Activated T-helper 9 cell treated with anti-CD3 and anti-CD28 coated beads, Interleukin-2, amount 50 U/mL, for 16 hours (primary cell): ENCODE results near the gene TIGD6.
"Not testable (repeated sequence)": the region's sequence is repeated elsewhere in the genome, so short reads cannot be mapped to it uniquely, and the experiment has no call there.

Experiments used
- DNase-seq: peaks from one replicate; pipeline ENCODE4 v3.0.0-alpha.2; 2020; ENCODE audit warnings: low read depth

The TIGD6 gene

DNA sequence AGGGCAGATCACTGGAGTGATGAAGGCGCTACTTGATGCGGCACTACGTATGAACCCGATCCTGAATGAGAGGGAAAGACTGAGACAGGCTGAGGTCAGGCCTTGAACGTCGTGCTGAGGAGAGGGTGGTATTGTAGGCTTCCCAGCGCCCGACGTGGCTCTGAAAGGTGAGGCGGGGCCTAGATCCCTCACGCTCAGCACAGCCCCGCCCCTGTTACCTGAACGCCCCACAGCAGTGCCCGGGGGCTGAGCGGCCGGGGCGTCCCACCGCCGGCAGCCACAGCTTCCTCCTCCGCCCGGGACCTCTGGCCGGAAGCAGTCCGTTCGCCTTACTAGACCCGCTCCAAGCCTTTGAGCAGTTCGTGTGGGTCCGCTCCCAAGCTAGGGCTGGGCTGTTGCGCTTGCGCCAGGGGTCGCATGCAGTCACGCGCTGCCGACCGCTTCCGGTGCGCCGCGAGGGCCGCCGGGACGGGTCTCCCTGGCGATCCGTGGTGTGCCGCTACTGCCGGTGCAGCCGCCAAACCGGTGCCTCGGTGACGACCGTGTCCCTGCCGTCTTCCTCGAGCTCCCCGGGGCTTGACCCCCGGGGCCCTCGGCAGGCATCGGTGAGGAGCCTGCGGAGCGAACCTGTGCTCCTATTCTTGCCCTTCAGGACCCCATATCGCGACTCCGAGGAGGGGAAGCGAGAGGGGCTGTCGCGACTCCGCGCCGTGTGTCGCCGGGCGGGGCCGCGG lies at the start of gene TIGD6, which contains the start of gene HMGXB3:
TIGD6 (minus strand) TSS at position 399 of the 734 bp plus-strand sequence. CDS start 4,306 bp downstream, outside the sequence.
HMGXB3 (plus strand) TSS at position 484 of the 734 bp plus-strand sequence. CDS start 4,114 bp downstream, outside the sequence.
- peak; percentile 81 for DNase-seq

DNA sequence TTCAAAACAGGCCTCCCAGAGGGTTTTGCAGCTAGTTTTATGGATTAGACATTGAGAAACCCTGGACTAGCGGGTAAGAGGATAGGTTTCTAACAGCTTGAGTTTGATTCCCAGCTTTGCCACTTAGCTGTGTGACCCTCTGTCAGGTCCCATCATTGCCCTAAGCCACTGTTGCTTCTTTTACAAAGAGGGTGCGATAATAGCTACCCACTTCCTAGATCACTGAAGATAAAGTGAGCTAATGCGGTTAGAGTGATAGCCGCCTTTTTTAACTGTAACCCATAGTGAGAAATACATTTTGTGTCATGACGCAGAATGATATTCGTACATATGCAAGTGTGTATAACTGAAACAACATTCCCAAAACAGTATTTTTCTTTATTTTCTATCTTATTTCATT lies 45.6 kb upstream of the TIGD6 start:
- DNase-seq, result no peak

DNA sequence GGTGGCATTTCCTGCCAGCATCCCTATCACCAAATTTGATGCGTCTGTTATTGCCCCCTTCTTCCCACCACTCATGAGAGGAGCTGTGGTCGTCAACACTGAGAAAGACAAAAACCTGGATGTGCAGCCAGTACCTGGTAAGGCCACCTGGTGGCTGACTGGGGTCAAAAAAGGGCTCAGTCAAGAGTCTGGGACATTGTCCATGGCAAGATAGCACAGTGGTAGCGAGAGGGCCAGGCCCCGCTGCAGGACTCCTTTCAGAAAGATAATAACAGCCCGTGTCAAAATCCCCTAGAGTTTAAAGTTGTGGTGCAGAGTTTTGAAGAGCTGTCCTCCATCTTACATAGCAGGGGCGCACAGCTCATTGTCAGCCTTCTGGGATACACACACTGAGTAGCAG lies 45.1 kb upstream of the TIGD6 start:
- no peak for DNase-seq

DNA sequence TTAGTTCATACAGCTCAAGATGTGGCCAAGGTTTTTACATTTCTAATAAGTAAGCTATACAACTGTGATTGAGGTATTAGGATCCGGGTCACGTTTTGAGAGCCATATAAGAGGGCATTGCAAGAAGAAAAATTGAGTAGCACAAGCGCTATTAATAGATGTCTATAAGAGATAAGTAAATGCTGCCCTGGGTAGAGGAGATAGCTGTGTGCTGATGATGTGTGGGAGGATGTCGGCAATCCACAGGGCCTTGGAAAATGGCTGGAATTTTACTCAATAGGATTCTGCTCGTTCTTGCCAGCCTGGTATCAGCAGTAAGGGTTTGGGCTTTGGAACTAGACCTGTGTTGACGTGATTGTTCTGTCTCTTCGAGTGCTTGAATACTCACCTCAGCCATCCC lies 44.3 kb upstream of the TIGD6 start:
- no peak for DNase-seq

- no peak for DNase-seq
Observed at GRCh38 chr5:150044329-150044681, 43.9 kb upstream of the TIGD6 start.

- DNase-seq, result no peak
Observed at GRCh38 chr5:150043657-150044328, 43.3 kb upstream of the TIGD6 start.

DNA sequence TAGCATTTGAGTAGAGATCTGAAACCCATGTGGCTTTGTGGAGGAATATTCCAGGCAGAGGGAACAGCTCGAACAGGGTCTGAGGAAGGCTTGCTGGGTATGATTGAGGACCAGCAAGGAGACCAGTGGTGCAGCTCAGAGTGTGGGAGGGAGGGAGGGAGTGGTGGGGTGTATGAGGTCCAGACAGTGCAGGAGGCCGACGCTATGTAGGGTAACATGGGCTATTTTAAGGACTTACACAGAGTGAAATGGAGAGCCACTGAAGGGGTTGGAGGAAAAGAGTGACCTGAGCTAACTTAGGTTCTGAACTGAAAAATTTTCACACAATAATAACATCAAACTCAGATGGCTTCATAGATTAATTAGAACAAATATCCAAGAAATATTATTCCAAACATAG lies 42.0 kb upstream of the TIGD6 start:
- no peak for DNase-seq

- no peak for DNase-seq
Observed at GRCh38 chr5:150038547-150038946, 38.1 kb upstream of the TIGD6 start.

DNA sequence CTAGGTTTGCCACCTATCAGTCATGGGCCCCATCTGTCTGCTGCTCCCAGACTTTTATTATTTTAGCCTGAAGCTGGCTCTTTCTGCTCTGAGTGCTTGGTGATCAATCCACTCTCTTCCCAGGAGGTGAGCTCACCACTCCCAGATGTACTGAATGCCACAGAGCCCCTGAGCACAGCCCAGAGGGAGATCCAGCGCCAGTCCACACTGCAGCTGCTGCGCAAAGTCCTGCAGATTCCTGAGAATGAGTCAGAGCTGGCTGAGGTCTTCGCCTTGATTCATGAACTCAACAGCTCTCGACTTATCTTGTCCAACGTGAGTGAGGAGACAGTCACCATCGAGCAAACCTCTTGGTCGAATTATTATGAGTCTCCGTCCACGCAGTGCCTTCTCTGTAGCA lies 36.1 kb upstream of the TIGD6 start:
- no peak for DNase-seq

DNA sequence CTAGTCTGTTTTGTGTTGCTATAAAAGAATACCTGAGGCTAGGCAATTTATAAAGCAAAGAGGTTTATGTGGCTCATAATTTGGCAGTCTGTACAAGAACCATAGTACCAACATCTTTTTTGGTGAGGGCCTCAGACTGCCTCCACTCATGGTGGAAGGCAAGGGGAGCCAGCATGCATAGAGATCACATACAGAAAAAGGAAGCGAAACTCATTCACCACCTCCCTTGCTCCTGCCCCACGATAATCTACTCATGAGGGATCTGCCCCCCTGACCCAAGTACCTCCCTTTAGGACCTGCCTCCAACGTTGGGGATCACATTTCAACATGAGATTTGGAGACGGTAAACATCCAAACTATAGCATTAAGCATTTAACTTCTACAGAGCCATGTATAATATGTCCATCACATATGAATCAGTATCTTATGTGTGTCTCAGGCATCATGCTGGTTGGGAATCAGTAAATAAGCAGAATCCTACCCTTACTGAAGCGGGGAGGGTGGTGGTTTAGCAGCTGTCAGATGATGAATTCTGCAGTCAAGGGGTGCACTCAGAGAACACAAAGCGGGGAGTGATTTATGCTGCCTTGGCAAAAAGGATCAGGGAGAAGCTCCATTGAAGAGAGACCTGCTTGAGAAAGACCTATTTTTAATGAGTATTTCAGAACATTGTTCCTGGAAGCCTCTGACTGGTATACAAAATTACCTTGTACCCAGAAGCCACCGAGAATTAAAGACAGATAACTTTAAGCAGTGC lies 34.9 kb upstream of the TIGD6 start:
- no peak for DNase-seq

GRCh38 chr5:150034662-150035061 lies 34.2 kb upstream of the TIGD6 start:
- no peak for DNase-seq

- DNase-seq, result no peak
Observed at GRCh38 chr5:150033334-150033733, 32.9 kb upstream of the TIGD6 start.

GRCh38 chr5:150028047-150028446 lies 27.6 kb upstream of the TIGD6 start:
- not testable (repeated sequence) for DNase-seq

DNA sequence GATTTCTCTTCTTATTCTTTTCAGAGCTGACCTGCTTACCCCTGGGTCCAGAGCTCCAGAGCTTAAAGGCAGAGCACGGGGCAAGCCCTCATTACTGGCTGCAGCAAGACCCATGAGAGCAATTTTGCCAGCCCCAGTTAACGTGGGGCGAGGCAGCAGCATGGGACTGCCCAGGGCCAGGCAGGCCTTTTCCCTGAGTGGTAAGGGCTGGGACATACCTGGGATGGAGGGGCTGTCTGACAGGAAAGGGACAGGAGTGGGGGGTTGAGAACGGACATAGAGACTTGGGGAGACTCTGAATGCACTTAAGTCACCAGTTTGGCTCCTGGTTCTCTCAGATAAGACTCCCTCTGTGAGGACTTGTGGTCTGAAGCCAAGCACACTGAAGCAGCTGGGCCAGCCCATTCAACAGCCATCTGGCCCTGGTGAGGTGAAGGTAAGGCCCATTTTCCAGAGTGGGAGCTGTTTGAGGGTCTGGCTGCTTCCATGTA lies 26.3 kb upstream of the TIGD6 start:
- no peak for DNase-seq

DNA sequence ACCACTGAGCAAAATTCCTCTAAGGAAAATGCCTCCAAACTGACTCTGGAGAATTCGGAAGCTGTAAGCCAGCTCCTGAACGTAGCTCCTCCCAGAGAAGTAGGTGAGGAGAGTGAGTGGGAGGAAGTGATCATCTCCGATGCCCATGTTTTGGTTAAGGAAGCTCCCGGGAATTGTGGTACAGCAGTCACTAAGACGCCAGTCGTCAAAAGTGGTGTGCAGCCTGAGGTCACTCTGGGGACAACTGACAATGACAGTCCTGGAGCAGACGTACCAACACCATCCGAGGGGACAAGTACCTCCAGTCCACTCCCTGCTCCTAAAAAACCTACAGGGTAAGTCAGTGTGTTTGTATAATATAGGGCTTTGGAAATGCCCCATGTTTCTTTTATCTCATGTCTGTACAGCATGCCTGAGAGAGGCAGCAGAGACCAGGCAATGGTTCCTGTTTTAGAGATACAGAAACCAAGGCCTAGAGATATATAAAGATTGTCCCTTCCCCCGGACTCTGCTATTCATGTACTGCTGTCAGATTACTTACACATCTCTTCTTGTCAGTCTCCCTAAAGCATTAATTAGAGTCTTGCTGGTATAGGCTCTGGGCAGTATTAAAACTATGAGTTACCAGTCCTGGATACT lies 24.0 kb upstream of the TIGD6 start:
- no peak for DNase-seq

DNA sequence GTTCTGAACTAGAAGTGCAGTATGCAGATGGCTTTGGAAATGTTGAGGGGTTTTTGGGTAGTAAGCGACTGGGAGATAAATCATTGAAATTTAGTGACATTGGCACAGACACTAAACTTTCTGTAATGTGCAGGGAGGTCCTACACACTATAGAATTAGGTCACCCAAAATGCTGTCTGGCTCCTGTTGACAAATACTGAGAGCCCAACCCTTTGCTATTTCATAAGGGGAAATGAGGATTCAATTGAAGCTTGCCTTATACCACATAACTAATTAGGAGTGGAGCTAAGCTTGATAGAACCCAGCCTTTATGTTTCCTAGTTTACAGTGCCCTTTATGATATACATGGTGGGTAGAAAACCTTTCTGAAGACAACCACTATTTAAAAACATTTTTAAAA lies 22.7 kb upstream of the TIGD6 start:
- no peak for DNase-seq

DNA sequence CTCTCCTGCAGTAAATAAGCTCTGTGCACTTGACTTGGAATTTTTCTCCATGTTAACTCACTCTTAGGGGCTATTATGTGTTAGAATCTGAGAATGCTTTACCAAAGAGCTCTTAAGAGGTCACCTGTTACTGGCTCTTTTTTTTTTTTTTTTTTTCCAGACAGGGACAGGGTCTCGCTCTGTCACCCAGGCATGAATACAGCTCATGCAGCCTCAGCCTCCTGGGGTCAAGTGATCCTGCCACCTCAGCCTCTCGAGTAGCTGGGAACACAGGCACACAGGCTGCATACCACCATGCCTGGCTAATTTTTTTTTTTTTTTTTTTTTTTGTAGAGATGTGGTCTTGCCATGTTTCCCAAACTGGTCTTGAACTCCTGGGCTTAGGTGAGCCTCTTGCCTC lies 22.2 kb upstream of the TIGD6 start:
- no peak for DNase-seq

DNA sequence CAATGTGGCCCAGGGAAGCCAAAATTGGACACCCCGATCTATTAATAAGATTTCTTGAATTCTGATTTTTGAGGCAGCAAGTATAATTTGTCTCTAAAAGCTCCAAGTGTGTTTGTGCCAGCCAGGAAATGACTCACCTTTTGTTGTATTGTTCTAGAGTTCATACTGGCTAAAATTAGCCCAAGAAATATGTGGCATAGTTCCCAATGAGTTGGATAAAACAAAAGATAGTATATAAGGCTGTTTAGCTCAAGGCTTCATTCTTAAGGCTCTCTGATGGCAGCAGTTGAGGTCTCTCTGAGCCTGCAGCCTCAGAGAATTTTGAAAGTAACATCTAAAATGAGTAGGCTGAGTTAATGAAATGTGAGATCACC lies 21.7 kb upstream of the TIGD6 start:
- no peak for DNase-seq

DNA sequence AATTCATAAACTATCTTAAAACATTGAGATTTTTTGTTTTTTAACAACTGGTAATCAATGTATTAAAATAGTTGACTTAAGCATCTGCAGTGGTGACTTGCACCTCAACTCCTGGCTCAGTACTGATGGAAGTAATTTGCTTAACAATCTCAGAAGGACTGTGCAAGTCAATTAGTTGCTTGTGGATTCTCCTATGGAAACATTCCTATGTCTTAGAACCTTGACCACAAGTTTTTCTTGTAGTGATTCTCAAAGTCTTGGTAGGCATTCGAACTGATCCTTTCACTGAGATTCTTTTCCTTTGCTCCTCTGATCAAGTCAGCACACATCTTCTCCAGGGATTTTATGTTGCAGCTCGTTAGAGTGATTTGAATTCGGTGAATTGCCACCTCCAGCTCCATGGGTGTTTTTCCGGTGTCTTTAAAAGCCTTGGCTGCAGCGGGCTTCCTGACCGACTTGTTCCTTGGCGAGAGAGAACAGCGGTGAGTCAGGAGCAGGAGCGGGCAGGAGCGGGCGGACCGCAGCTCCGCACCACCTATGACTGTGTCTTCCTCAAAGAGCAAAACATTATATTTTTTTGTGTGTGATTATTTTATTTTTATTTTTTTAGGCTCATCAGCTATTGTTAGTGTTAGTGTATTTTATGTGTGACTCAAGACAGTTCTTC lies 21.2 kb upstream of the TIGD6 start:
- DNase-seq, result no peak

- DNase-seq, result no peak
Observed at GRCh38 chr5:150020249-150020648, 19.8 kb upstream of the TIGD6 start.

- DNase-seq, result no peak
Observed at GRCh38 chr5:150017226-150018005, 17.0 kb upstream of the TIGD6 start.
